GM19468 (cell line): ENCODE results near the gene KCNS1.
"Not testable (repeated sequence)": the region's sequence is repeated elsewhere in the genome, so short reads cannot be mapped to it uniquely, and the experiment has no call there.

ENCODE experiments used
- ATAC-seq: cut with Tn5 transposase; IDR thresholded peaks from one replicate; pipeline ENCODE4 v1.9.1; 2021; ENCODE audit warnings: mild to moderate bottlenecking, moderate library complexity, moderate number of reproducible peaks; ENCODE audit not compliant: unreplicated experiment; ENCODE audit errors: extremely low read depth

KCNS1 gene

DNA sequence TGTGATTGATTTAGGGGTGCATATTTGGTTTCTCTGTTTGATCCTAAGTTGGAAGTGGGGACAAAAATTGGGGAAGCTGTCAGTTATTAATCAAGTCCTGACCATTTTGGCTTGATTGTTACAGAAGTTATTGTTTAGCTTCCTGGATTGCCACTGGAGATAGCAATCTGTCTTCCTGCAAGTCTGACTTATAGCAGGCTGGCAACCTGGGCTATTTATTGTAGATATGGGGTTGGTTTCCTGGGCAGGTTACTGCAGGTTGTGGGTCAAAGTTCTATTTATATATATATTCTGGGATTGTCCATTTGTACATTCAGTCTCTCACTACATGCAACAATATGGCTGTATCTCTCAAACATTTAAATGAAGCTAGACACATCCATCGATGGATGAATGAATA lies 17.8 kb downstream of the KCNS1 start:
- no peak for ATAC-seq

DNA sequence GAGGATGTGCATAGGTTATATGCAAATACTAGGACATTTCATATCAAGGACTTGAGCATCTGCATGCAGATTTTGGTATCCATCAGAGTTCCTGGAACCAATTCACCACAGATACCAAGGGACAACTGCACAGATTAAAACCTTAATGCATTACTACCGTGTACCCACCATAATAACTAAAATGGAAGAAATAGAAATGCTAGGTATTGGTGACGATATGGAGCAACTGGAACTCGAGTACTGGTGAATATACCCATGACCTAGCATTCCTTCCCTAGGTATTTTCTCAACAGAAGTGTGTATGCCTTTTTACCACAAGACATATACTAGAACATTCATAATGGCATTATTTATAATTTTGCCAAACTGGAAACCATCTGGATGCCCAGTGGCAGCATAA lies 18.5 kb downstream of the KCNS1 start:
- ATAC-seq, result no peak

DNA sequence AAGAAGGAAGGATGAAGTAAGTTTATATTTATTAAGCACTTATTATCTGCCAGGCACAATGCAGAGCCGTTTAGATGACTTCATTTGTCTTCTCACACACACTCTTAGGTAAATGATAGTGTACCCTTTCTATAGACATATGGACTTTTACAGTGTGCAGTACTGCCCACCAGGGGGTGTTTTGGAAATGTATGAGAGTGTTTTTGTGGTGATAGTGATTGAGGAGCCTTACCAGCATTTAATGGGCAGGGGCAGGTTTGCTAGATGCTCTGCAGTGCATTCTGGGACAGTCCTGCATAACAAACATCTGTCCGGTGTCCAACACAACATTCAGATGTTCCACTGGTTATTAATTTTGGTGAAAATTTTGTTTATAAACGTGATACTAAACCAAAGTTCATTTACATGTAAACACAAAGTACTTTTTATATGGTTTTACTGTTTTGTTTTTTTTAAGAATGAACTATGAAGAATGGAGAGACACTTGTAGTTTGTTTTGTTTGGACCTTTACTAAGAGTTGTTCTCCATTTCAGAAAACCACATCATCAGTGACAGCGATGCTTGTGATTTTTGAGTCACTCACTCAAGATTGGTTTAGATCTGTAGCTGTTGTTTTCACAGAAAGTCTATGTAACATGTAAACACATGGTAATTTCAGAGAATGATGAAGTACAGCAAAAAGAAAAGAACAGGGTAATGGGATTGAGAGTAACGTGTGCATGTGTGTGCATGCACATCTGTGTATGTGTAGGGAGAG lies 19.9 kb downstream of the KCNS1 start:
- ATAC-seq, result no peak

DNA sequence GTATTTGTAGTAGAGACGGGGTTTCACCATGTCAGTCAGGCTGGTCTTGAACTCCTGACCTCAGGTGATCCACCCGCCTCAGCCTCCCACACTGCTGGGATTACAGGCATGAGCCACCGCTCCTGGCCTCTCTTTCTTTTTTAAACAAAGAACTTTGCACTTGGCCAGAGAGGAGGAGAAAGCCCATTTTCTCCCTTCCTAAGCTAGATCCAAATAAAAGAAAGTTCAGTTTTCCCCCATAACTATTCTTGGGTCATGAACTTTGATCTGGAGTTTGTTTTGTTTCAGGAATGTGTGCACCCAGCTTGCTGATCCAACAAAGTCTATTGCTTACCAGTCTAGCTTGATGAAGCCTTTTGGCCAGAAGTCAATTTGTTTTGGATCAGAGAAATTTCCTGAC lies 23.4 kb downstream of the KCNS1 start:
- ATAC-seq, result no peak

DNA sequence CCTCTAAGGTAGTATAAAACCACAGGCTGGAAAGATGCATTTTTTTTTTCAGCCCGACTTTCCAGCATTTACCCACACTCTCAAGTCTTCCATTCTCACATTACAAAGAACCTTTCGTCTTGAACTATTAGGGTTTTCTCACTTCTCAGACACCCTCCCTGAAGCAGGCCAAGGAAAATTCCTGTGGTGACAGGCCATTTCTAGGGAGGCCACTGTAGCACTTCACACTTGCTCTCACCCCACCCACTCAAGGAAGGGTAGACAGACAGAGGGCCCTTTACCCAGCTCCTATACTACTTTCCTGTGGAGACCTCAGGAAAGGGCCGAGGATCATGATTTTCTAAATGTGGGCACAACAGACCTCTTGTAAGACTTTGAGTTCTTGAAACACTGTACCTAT lies 27.7 kb downstream of the KCNS1 start:
- ATAC-seq, result no peak

DNA sequence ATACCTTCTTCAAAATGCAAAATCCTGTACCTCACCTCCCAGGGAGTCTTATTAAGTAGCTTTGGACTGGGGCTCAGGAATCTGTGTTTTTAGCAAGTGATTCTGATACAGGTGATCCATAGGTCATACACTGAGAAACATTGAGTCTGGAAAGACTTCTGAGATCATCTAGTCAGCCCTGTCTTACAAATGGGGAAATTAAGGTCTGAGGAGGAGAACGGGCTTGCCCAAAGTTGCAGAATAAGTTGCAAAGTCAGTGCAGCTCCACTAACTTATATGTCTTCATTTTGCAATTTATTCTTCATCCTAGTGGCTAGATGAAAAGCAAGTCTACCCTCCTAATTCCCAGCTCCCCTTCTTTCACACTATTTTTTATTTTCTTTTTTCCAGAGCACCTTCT lies 28.9 kb downstream of the KCNS1 start:
- no peak for ATAC-seq

DNA sequence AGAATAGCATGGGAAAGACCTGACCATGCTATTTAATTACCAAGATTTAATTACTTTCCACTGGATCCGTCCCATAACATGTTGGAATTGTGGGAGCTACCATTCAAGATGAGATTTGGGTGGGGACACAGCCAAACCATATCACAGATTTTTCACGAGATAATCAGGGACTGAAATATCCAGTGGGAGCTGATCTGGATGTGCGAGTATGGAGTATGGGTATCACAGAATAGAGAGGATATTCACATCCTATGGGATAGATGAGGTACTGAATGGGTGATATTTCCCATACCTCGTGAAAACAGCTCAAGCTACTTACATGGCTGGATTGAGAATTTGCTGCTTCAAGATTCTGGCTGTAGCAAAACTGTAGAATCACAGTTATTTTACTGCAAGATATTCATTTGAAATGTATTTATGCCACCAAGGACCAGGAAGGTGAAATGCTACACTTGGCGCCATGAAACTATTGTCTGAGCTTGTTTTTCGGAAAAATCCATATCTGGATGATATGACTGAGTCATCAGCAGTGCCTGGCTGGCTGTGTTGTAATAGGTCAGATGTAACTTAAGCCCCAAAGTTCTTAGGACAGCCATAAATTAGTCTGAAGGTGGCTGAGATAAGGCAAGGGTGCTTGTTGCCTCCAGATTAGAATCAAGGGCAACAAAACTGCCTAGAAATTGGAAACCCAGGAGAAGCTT lies 29.8 kb downstream of the KCNS1 start:
- no peak for ATAC-seq

DNA sequence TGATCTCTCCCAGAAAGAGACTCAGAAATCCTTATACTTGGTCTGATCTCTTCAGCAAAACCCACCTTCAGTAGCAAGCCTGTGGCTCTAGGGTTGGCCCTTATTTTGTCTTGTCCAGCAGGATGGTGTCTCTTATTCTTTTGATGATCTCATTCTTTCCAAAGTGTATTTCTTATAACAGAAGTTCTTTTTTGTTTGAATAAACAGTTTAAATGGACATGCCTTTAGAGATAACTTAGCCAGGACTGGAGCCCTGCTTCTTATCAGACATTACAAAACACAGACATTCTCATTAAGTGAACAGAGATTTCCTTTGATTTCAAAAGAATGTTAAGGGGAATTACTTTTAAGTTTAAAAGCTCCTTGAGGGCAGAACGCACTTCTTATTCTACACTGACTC lies 31.7 kb downstream of the KCNS1 start:
- no peak for ATAC-seq

DNA sequence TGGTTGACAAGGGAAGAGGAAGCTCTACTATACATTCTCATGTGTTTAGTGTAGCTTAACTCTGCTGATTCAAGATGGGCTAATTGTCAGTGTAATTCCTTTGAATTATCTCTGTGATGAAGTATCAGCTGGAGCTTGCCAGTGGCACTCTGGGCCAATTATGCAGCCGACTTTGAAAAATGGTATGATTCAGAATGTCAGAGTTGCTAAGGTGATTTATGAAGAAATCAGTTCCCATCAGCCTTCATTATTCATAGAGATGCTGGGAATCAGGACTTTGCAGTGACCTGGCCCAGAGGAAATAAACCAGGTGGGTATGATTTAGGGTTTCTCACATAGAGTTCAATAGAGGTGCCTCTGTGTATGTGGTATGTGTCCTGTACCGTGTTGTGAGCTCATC lies 33.4 kb downstream of the KCNS1 start:
- ATAC-seq, result no peak

DNA sequence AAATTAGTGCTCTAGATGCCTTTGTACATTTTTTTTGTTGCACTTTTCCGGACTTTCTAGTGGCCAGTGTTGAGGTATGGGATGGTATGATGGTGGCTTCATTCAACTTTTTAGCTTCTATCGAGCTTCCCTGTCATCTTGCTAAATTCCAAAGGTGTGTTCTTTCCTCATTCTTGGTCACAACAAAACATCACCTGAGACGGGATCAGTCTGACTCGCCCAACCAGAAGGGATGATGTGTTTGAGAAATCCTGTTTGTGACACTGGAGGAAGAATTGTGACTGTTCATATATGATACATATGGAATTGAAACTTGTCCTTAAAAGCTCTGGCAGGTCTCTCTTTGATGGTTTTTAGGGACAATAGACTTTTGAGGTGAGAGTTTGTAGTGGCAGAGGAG lies 33.8 kb downstream of the KCNS1 start:
- no peak for ATAC-seq

DNA sequence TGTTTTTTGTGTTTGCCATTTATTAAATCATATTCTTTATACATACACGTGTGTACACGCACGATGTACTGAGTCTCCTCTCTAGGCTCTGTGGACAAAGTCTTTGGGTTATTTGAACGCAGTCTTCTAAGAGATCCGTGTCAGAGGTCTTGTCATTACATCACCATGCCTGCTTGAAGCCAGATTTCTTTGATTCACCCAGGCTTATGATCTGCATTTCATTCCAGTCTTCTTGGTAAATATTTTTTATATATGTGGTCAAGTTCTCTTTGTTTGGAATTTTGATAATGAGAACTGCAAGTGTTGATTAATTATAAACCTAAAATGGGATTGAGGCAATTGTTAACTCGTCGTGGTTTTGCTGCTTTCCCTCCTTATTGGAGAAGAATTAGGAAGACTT lies 34.6 kb downstream of the KCNS1 start:
- no peak for ATAC-seq

DNA sequence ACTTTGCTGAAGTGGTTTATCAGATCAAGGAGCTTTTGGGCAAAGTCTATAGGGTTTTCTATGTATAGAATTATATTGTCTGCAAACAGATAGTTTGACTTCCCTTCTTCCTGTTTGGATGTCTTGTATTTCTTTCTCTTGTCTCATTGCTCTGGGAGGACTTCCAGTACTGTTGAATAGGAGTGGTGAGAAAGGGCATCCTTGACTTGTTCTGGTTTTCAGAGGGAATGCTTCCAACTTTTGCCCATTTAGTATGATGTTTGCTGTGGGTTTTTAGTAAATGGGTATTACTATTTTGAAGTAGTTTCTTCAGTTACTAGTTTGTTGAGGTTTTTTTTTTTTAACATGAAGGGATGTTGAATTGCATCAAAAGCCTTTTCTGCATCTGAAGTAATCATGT lies 36.1 kb downstream of the KCNS1 start:
- ATAC-seq, result no peak

DNA sequence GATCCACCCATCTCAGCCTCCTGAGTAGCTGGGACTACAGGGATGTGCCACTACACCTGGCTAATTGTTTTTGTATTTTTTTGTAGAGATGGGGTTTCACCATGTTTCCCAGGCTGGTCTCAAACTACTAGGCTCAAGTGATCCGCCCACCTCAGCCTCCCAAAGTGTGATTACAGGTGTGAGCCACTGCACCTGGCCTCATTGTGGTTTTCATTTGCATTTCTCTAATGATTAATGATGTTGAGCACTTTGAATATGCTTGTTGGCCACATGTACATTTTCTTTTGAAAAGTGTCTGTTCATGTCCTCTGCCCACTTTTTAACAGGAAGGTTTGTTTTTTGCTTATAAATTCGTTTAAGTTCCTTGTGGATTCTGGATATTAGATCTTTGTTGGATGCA lies 37.8 kb downstream of the KCNS1 start:
- not testable (repeated sequence) for ATAC-seq

DNA sequence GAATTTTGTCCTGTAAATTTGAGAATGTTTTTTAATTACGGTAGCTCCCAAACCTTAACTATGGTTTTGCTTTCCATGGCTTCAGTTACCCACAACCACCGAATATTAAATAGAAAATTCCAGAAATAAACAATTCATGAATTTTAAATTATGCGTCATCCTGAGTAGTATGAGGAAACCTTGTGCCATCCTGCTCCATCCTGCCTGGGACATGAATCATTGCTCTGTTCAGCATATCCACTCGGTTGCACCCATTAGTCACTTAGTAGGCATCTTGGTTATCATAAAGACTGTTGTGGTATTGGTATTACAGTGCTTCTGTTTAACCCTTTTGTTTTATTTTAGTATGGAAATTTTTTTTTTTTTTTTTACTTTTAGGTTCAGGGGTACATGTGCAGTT lies 39.7 kb downstream of the KCNS1 start:
- ATAC-seq, result no peak

DNA sequence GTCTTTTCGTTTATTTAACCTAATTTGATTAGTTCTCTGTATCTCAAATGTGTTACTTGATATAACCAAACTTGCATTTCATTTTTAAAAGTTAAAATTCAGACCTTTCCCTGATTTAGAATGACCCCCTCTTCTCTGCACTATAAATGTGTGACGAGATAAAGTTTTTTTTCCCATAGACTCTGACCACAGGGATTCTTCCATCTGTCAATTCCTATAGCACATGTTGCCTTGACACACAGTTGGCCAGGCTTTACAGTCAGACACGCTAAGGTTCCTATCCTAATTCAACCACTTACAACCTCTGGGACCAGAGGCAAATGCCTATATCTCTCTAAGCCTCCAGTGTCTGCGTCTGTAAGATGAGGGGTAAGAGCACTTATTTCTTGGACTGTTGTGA lies 40.6 kb downstream of the KCNS1 start:
- no peak for ATAC-seq

DNA sequence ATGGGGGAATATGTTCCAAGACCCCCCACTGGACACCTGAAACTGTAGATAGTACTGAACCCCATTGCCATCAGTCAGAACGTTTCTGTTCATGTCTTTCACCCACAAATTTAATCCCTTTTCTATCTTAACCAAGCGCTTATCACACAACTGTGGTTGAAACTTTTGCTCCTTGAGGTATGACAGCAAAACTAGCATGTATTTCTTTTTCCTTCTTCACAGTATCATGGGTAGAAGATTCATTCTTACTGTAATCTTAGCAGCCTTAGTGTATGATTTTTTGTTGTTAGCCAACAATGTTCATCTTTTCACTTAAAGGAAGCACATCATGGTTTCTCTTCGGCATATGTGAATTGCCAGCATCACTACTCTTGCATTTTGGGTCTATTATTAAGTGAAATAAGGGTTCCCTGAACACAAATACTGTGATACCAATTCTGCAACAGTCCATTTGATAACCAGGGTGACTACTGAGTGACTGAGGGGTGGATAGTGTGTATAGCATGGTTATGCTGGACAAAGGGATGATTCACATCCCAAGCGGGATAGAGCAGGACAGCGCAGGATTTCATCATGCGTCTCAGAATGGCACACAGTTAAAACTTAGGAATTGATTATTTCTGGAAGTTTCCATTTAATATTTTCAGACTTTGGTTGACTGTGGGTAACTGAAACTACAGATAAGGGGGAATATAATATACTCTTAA lies 41.8 kb downstream of the KCNS1 start:
- ATAC-seq, result no peak

DNA sequence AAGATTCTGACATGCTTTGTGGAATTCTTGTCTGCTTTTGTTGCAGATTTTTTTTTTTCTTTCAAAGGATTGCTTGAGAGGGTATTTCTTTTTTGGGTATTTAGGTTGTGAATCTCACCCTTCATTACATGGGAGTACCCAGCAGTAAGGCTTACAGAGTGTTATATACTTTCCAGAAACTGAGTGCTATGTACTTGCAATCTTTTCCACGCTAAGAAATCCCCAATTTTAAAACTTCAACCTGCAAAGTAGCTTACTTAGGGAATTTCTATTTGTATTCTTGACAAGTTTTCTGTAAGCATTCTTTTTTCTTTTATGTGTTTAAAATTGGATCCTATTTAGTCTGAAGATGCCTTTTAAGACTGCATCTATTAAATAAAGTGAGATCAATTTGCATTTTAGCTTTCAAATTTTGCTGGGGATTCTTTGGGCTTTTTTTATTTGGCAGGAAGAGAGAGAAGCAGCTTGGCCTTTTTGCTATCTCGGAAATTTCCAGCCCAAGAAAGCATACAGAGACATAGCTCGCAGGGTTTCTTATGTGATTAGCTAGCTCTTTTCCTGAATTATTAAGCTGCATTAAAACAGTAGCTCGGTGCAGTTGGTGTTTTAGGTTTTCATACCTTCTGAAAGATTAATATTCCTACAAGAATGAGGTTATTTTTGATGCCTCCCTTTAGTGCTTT lies 42.6 kb downstream of the KCNS1 start:
- no peak for ATAC-seq

DNA sequence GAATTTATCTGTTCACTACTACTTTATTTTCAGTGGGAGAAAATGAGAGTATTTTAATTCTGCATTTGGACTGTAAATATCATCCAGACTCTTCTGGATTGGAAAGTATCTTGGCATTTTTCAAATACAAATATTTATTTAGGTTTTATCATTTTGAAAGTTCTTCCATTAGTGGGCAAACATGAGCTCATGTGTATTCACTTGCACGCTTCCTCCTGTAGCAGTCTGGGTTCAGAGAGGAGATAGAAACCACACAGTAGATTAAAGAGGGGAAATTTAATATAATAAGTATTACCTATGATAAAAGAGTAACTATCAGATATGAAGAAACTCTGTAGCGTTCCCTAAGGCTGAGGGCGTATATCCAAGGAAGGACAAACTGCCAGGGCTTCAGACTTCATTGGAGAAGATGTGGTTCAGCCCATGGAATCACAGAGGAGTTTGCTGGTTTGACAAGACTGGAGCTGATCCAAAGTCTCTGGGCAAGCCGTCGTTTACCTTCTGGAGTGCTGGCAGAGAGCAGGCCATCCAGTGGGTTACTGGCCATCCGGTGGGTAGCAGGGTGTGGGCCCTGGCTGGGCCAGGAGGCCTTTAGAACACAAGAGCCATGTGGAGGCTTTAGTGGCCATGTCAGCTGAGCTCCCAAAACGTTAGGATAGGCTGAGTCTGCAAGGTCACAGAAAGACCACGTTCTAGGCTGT lies 44.3 kb downstream of the KCNS1 start:
- no peak for ATAC-seq

DNA sequence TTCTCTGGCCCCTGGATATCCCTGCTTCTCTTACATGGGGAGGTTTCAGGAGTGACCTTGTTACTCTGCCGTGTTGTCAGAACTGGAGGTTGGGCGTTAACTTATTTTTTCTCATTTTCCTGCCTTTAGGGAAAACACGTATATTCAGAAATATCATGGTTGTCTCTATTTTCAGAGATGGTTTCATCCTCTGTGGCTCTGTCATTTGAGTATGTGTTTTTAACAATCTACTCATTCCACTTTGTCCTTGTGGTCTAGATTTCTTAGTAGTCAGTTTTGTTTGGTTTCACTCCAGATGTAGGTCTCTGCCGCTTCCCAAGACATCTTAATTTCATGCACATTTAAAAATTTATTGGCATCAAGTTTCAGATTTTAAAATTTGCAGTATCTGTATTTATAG lies 45.9 kb downstream of the KCNS1 start:
- no peak for ATAC-seq
